Natural killer cell treated with Interleukin-12 subunit alpha and Interleukin-12 subunit beta and Interleukin-15 and Interleukin-18, amount 100 ng/mL, for 72 hours (primary cell): Measurements from ENCODE around the gene CUX1. TPM values are rescaled to one million over a fixed set of nuclear protein-coding genes. Genes with fewer than 3 reads are reported as not detected.
A peak's percentile ranks its signal among the peaks of the same experiment; 100 is the strongest.

Experiments
- ATAC-seq, 2 donors: fragments of 150-1000 bp; cut with Tn5 transposase in 1 of 2; sonication (Bioruptor Pico), chemical (Tn5 transposase) in 1 of 2; 2 replicates each; pipeline ENCODE4 v1.10.0; 2021
- DNase-seq: peaks from one replicate; pipeline ENCODE4 v3.0.0; 2022; ENCODE audit warnings: low spot score
- H3K27ac Mint-ChIP-seq, 2 donors: 1 replicate in 1 of 2; 2 replicates in 1 of 2; pipeline ENCODE4 v1.8.0; 2022; ENCODE audit warnings: mixed read lengths in 2 of 2, mild to moderate bottlenecking in 1 of 2, moderate library complexity in 1 of 2
- H3K27me3 Mint-ChIP-seq, 2 donors: 1 replicate in 1 of 2; 2 replicates in 1 of 2; pipeline ENCODE4 v1.8.0; 2022; ENCODE audit warnings: mixed read lengths in 2 of 2
- H3K36me3 Mint-ChIP-seq: one replicate; pipeline ENCODE4 v1.8.0; 2022; ENCODE audit warnings: mixed read lengths
- H3K4me1 Mint-ChIP-seq, 2 donors: 1 replicate in 1 of 2; 2 replicates in 1 of 2; pipeline ENCODE4 v1.8.0; 2022; ENCODE audit warnings: low read depth in 2 of 2, mixed read lengths in 2 of 2, mild to moderate bottlenecking in 1 of 2
- H3K4me3 Mint-ChIP-seq: one replicate; pipeline ENCODE4 v1.8.0; 2022; ENCODE audit warnings: mixed read lengths
- H3K9me3 Mint-ChIP-seq: 2 replicates; pipeline ENCODE4 v1.8.0; 2022; ENCODE audit warnings: mixed read lengths
- total RNA-seq, 2 donors: library from RNA; stranded (reverse); gene quantifications; one replicate each; pipeline ENCODE4 v1.2.3, GENCODE V29; 2022

CUX1 gene
- total RNA-seq, 2 donors from 2014 or later: 25.2 to 28.5 TPM

GRCh38 chr7:101940830-101941229 is 123.4 kb downstream of the CUX1 start:
- DNase-seq (no peak), ATAC-seq (no peak)
- H3K36me3 Mint-ChIP-seq: no peaks in the 10 kb centered on the region
- H3K27ac Mint-ChIP-seq: no peak overlapping the region
- H3K27me3 Mint-ChIP-seq: no peaks in the 10 kb centered on the region
- peaks cover 13% of the 10 kb centered on the region in 2 donors for H3K4me1 Mint-ChIP-seq
- H3K9me3 Mint-ChIP-seq: no peaks in the 10 kb centered on the region
- H3K4me3 Mint-ChIP-seq: no peak overlapping the region

- H3K27me3 Mint-ChIP-seq: no peaks in the 10 kb centered on the region
- no peak overlapping the region for H3K27ac Mint-ChIP-seq
- H3K36me3 Mint-ChIP-seq: no peaks in the 10 kb centered on the region
- no peaks in the 10 kb centered on the region for H3K9me3 Mint-ChIP-seq
- H3K4me3 Mint-ChIP-seq: no peak overlapping the region
- DNase-seq (peak; percentile 25), ATAC-seq (no peak)
- peaks cover 13% of the 10 kb centered on the region in 2 donors for H3K4me1 Mint-ChIP-seq
Observed at GRCh38 chr7:101941481-101942383, 124.3 kb downstream of the CUX1 start.

- H3K27me3 Mint-ChIP-seq: no peaks in the 10 kb centered on the region
- ATAC-seq (no peak), DNase-seq (peak; percentile 25)
- no peaks in the 10 kb centered on the region for H3K36me3 Mint-ChIP-seq
- no peak overlapping the region for H3K27ac Mint-ChIP-seq
- H3K4me1 Mint-ChIP-seq: peaks cover 13 to 14% of the 10 kb centered on the region in 2 donors
- no peaks in the 10 kb centered on the region for H3K9me3 Mint-ChIP-seq
- no peak overlapping the region for H3K4me3 Mint-ChIP-seq
Observed at GRCh38 chr7:101942603-101943210, 125.3 kb downstream of the CUX1 start.

GRCh38 chr7:101943306-101943705 is 125.9 kb downstream of the CUX1 start:
- H3K4me3 Mint-ChIP-seq: no peak overlapping the region
- no peak for DNase-seq

GRCh38 chr7:101943889-101944600 is 126.6 kb downstream of the CUX1 start:
- Mint-ChIP-seq H3K9me3 (no peaks in the 10 kb centered on the region), H3K4me3 (no peak overlapping the region), H3K27me3 (no peaks in the 10 kb centered on the region), H3K4me1 (peaks cover 13 to 14% of the 10 kb centered on the region in 2 donors), H3K27ac (no peak overlapping the region), H3K36me3 (no peaks in the 10 kb centered on the region)
- ATAC-seq (no peak), DNase-seq (peak; percentile 47)

More at GRCh38 chr7:101943306-101943705, 125.9 kb downstream of the CUX1 start:
- Mint-ChIP-seq H3K9me3 (no peaks in the 10 kb centered on the region), H3K36me3 (no peaks in the 10 kb centered on the region), H3K27ac (no peak overlapping the region), H3K4me1 (peaks cover 13 to 14% of the 10 kb centered on the region in 2 donors), H3K27me3 (no peaks in the 10 kb centered on the region)
- ATAC-seq: no peak

GRCh38 chr7:101944611-101945010 is 127.2 kb downstream of the CUX1 start:
- Mint-ChIP-seq H3K27me3 (no peaks in the 10 kb centered on the region), H3K4me3 (no peak overlapping the region), H3K9me3 (no peaks in the 10 kb centered on the region), H3K4me1 (peaks cover 13 to 14% of the 10 kb centered on the region in 2 donors), H3K36me3 (no peaks in the 10 kb centered on the region), H3K27ac (no peak overlapping the region)
- peak; percentile 48 for DNase-seq
- ATAC-seq: no peak

- no peak overlapping the region for H3K4me3 Mint-ChIP-seq
- H3K27ac Mint-ChIP-seq: no peak overlapping the region
- H3K4me1 Mint-ChIP-seq: peaks cover 13 to 14% of the 10 kb centered on the region in 2 donors
- H3K27me3 Mint-ChIP-seq: no peaks in the 10 kb centered on the region
- ATAC-seq (no peak), DNase-seq (peak; percentile 38)
- no peaks in the 10 kb centered on the region for H3K9me3 Mint-ChIP-seq
- no peaks in the 10 kb centered on the region for H3K36me3 Mint-ChIP-seq
Observed at GRCh38 chr7:101945034-101945758, 127.8 kb downstream of the CUX1 start.

GRCh38 chr7:101947899-101948298 is 130.5 kb downstream of the CUX1 start:
- Mint-ChIP-seq H3K9me3 (no peaks in the 10 kb centered on the region), H3K4me3 (no peak overlapping the region), H3K27me3 (no peaks in the 10 kb centered on the region), H3K36me3 (no peaks in the 10 kb centered on the region), H3K27ac (no peak overlapping the region), H3K4me1 (peaks cover 7 to 8% of the 10 kb centered on the region in 2 donors)
- no peak for ATAC-seq
- DNase-seq: no peak

- no peak for DNase-seq
- H3K4me3 Mint-ChIP-seq: no peak overlapping the region
- ATAC-seq: no peak
- no peak overlapping the region for H3K27ac Mint-ChIP-seq
- peaks cover 13 to 16% of the 10 kb centered on the region in 2 donors for H3K4me1 Mint-ChIP-seq
- no peaks in the 10 kb centered on the region for H3K9me3 Mint-ChIP-seq
- H3K27me3 Mint-ChIP-seq: no peaks in the 10 kb centered on the region
- no peaks in the 10 kb centered on the region for H3K36me3 Mint-ChIP-seq
Observed at GRCh38 chr7:101948650-101949049, 131.2 kb downstream of the CUX1 start.

GRCh38 chr7:101950450-101951119 is 133.2 kb downstream of the CUX1 start:
- no peaks in the 10 kb centered on the region for H3K9me3 Mint-ChIP-seq
- H3K27me3 Mint-ChIP-seq: no peaks in the 10 kb centered on the region
- no peak overlapping the region for H3K27ac Mint-ChIP-seq
- DNase-seq: no peak
- ATAC-seq: no peak
- H3K36me3 Mint-ChIP-seq: no peaks in the 10 kb centered on the region
- H3K4me1 Mint-ChIP-seq: peaks cover 11 to 27% of the 10 kb centered on the region in 2 donors
- no peak overlapping the region for H3K4me3 Mint-ChIP-seq

- DNase-seq (no peak), ATAC-seq (no peak)
- H3K4me1 Mint-ChIP-seq: peaks cover 9 to 25% of the 10 kb centered on the region in 2 donors
- no peaks in the 10 kb centered on the region for H3K27me3 Mint-ChIP-seq
- H3K27ac Mint-ChIP-seq: no peak overlapping the region
- no peak overlapping the region for H3K4me3 Mint-ChIP-seq
- H3K36me3 Mint-ChIP-seq: no peaks in the 10 kb centered on the region
- no peaks in the 10 kb centered on the region for H3K9me3 Mint-ChIP-seq
Observed at GRCh38 chr7:101951757-101952156, 134.3 kb downstream of the CUX1 start.

GRCh38 chr7:101952355-101953247 is 135.2 kb downstream of the CUX1 start:
- Mint-ChIP-seq H3K36me3 (no peaks in the 10 kb centered on the region), H3K4me3 (no peak overlapping the region), H3K9me3 (no peaks in the 10 kb centered on the region), H3K27me3 (no peaks in the 10 kb centered on the region), H3K4me1 (peaks cover 9 to 27% of the 10 kb centered on the region in 2 donors), H3K27ac (peak overlapping the region; percentile 38 to 52)
- DNase-seq (no peak), ATAC-seq (no peak)
